HG03342 (cell line): ENCODE data around the gene ADAMTS2.

ENCODE experiments used
- ATAC-seq: cut with Tn5 transposase; IDR thresholded peaks from one replicate; pipeline ENCODE4 v1.9.1; 2021; ENCODE audit warnings: mild to moderate bottlenecking, moderate library complexity; ENCODE audit not compliant: unreplicated experiment

The ADAMTS2 gene

GRCh38 chr5:179312557-179313235 lies 32.6 kb downstream of the ADAMTS2 start:
- no peak for ATAC-seq

- ATAC-seq, result no peak
Observed at GRCh38 chr5:179311581-179311980, 33.7 kb downstream of the ADAMTS2 start.

DNA sequence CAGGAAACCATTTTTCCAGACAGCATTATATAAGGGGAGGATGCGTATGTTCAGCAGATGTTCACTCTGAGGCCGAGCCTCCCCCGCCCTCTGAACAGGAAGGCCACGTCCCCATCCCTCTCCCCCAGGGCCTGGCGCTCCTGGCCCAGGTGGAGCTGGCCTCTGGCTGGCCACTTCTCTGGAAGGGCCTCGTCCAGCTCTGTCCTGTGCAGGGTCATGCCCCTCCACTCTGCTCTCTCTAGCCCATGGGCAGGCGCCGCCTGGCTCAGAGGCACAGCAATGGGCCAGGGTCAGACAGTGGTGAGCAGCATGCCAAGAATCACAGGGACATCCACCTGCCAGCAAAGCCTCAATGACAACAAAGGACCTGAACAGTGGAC lies 34.2 kb downstream of the ADAMTS2 start:
- no peak for ATAC-seq

DNA sequence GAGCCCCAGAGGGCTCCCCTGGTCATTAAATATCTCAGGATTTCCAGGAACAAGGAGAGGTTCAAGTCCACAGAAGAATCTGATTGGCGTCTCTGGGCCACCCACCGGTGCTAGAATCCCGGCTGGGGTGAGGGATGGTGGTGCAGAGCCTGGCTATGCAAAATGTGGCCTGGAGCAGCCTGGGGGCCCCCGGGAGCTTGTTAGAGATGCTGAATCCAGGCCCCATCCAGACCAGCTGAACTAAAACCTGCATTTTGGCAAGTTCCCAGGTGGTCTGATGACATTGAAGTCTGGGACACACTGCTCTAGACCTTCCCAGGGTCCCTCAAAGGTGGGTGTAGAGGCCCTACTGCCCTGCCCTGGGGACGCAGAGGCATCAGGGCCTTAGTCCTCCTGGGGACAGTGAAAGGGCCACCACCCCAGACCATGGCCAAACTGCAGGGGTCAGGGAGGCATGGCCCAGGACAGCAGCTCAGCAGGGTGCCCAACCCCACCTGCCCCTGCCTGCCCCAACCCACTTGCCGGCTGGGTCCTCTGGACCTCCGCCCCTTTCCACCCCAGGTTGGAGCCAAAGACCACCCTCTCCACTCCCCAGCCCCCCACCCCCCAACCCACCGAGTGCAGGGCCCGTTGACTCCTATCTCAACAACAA lies 34.7 kb downstream of the ADAMTS2 start:
- ATAC-seq, result no peak

GRCh38 chr5:179309751-179310320 lies 35.4 kb downstream of the ADAMTS2 start:
- ATAC-seq, result no peak

DNA sequence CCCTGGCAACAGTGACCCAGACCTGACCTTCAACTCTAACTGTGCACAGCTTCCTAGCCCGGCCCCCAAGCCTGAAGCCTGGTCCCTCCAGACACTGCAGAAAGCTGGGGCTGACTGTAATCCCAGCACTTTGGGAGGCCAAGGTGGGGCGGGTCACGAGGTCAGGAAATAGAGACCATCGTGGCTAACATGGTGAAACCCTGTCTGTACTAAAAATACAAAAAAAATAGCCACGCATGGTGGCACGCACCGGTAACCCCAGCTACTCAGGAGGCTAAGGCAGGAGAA lies 35.9 kb downstream of the ADAMTS2 start:
- no peak for ATAC-seq

DNA sequence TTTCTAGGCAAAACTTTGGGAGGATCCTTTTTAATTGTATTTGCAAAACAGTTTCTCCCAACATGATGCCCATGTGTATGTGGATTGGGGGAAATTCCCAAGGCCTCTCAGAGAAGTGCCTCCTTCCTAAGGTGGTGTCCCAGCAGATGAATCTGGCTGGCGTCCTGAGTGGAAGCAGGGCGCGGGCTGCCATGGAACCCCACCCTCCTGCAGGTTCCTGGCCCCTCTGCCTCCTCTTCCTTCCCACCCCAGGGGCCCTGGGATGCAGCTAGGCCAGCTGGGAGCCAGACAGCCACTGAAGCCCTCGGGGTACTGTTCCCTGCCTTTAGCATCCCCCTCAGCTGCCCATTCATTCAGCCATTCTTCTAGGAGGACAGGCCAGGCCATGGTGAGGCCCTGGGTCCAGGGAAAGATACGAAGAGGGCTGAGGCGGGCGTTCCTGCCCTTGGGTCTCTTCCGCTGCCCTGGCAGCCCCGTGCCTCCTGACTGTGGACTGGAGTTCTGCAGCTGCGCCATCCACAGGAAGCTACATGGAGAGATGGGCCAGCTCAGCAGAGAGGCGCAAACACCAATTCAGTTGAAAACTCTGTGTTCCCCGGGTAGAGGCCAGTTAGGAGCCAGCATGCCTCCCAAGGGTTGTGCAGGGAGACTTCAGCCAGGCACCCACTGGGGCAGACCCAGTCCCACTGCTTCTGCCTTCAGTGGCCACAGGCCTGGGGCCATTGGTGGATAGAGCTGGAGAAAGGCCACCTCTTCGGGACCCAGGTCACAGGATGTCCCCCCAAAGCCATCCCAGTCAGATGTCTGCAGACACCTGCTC lies 36.5 kb downstream of the ADAMTS2 start:
- ATAC-seq, result no peak

DNA sequence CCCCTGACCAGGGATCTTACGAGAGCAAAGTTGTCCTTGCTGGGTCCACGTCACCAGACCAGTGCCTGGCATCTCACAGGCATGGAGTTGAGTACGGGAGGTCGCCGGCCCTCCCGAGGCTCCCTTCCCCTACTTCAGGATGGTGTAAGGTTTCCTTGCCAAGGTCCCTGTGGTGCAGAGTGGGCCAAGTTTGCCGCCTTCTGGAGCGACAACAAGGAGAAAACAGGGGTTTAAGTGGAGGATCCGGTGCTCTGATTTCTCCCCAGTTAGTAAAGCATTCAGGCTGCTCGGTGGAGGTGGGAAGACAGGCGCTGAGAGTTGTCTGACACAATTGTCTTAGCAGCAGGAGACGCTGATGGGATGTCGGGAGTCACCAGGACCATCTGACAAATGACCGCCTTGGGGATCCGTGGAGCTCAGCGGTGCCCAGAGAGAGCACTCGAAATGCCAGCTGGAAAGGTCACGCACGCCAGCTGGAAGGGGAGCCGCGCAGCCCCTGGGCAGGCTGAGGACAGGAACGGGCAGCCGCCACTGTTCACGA lies 37.3 kb downstream of the ADAMTS2 start:
- ATAC-seq, result no peak

DNA sequence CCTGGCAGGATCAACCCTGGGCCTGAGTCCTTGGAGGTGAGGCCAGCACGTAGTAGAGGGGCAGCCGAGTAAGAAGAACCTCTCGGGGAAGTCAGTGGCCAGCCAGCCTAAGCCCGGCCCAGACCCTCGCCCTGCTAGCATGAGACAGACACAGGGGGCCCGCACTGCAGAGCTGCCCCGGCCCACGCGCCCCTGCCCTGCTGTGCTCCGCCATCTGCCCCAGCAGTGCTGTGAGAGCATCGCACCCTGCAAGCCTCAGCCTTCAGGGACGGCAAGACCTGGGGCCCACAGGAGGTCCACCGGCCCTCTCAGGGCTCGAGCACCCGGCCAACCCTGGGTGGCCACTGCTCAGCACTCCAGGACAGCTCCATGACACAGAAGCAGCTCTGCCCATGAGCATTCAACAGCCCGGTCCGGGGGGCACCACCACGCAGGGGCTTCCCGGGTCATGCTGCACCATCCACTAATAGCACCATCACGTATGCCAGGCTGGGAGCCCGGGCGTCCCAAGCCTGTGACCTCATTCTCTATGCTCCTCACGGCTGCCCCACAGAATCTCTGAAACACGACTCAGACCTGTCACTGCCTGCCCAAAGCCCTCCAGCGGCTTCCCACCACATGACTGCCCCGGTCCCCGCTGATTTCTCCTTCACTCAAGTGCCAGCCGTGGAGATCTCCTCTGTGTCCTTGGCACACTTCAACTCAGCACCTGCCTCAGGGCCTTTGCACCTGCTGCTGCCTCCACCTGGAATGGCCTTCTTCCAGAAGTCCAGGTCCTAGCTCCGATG lies 38.1 kb downstream of the ADAMTS2 start:
- no peak for ATAC-seq

GRCh38 chr5:179306191-179307012 lies 38.9 kb downstream of the ADAMTS2 start:
- ATAC-seq, result no peak

GRCh38 chr5:179304871-179305270 lies 40.4 kb downstream of the ADAMTS2 start:
- no peak for ATAC-seq

DNA sequence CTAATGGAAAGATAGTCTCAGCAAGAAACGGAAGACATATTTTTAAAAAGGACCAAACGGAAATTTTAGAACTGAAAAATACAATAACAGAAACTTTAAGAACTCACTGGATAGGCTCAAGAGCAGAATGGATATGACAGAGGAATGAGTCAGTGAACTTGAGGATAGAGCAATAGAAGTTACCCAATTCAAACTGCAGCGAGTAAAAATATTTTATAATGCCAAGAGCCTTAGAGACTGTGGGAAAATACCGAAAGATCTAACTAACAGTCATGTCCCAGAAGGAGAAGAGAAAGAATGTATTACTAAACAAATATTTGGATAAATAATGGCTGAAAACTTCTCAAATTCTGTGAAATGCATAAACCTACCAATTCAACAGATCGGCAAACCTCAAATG lies 40.8 kb downstream of the ADAMTS2 start:
- no peak for ATAC-seq

DNA sequence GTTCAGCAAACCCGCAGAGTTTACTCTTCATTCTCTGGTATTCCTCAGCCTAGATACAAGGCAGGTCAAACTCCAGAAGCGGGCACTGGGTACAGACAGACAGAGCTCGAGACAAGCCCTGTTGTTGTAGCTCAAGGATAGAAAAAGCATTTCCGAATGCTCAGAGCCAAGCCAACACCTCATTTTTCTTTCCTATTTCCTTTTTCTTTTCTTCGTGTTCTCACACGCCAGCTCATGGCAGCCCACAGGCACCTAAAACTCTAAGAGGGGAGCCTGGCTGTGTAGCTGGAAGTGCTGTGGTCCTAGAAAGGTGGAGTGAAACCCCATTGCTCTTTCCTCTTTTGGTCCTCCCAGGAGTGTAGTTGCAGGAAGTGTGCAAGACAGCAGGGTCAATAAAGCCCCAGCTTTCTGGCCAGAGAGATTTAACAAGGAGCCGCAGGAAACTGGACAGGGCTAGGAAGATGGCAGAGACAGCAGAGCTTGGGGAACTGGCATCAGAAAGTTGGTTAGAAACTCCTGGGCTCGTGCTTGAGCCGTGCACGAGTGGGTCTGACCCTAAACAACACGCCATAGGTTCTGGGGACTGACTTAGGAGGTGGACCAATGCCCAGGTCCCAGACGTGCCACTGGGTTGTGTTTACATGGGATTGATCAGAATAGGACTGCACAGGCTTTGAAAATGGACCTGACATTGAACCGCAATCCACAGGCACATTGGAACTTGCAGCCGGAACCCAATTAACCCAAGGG lies 41.6 kb downstream of the ADAMTS2 start:
- ATAC-seq, result no peak

- no peak for ATAC-seq
Observed at GRCh38 chr5:179302499-179303185, 42.6 kb downstream of the ADAMTS2 start.

DNA sequence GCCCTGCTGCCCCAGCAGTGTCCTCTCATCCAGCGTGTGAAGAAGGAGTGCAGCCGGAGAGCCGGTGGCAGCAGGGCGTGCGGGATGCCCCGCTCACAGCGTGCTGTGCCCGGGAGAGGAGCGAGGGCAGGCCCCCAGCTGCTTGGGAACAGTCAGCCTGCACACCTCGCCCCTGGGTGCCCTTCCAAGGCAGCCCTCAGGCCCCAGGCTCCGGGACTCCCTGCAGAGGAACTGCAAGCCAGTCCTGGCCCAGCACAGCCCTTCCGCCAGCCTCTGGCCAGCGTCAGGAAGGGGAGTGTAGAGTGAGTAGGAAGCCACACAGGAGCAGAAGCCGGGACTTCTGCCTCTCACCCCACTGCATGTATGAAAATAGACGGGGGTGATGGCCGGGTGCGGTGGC lies 43.5 kb downstream of the ADAMTS2 start:
- ATAC-seq, result no peak

- ATAC-seq, result no peak
Observed at GRCh38 chr5:179301376-179301775, 43.9 kb downstream of the ADAMTS2 start.

- ATAC-seq, result no peak
Observed at GRCh38 chr5:179300581-179301180, 44.6 kb downstream of the ADAMTS2 start.
